H1 (cell line): ENCODE data around the gene RNASE1.

Experiments used
- MAFK ChIP-seq: IDR thresholded peaks from 2 replicates; pipeline ENCODE4 v1.6.1; 2012; ENCODE audit warnings: low read depth, mild to moderate bottlenecking, improper control_type of control experiment, low read length
- POLR2A ChIP-seq, 2 experiments: IDR thresholded peaks; 1 replicate in 1 of 2; 2 replicates in 1 of 2; pipeline ENCODE4 v1.6.1; 2011; ENCODE audit warnings: low read depth in 2 of 2, low read length in 2 of 2, mild to moderate bottlenecking in 2 of 2; ENCODE audit errors: control extremely low read depth in 1 of 2
- TF ChIP-seq, protein P1 (sequence below), 3 experiments: IDR thresholded peaks; 1 replicate in 2 of 3; 2 replicates in 1 of 3; pipeline versions ENCODE4 v1.5.1 to v1.6.1; 2011; ENCODE audit warnings: low read length in 3 of 3, mild to moderate bottlenecking in 3 of 3, inconsistent platforms in 2 of 3, low read depth in 1 of 3, moderate library complexity in 1 of 3; ENCODE audit not compliant: insufficient read depth in 1 of 3; ENCODE audit errors: control extremely low read depth in 1 of 3

DNA sequence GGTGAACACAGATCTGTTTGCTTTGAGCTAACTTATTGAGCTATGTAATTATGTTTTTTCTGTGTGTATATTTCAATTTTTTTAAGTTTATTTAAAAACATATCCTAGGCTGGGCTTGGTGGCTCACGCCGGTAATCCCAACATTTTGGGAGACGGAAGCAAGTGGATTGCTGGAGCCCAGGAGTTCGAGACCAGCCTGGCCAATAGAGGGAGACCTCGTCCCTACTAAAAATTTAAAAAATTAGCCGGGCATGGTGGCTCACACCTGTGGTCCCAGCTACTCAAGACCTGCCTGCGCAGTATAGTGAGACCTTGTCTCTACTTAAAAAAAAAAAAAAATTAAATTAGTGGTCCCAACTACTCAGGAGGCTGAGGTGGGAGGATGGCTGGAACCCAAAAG is 16.2 kb upstream of the RNASE1 start:
- TF ChIP-seq, protein P1, sequence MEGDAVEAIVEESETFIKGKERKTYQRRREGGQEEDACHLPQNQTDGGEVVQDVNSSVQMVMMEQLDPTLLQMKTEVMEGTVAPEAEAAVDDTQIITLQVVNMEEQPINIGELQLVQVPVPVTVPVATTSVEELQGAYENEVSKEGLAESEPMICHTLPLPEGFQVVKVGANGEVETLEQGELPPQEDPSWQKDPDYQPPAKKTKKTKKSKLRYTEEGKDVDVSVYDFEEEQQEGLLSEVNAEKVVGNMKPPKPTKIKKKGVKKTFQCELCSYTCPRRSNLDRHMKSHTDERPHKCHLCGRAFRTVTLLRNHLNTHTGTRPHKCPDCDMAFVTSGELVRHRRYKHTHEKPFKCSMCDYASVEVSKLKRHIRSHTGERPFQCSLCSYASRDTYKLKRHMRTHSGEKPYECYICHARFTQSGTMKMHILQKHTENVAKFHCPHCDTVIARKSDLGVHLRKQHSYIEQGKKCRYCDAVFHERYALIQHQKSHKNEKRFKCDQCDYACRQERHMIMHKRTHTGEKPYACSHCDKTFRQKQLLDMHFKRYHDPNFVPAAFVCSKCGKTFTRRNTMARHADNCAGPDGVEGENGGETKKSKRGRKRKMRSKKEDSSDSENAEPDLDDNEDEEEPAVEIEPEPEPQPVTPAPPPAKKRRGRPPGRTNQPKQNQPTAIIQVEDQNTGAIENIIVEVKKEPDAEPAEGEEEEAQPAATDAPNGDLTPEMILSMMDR (IDR thresholded peaks at IDR 0.05; ENCODE audit: control extremely low read depth in 1 of 3, insufficient read depth in 1 of 3, low read depth in 1 of 3, low read length in 3 of 3), result peak; percentile 22 to 48 (median 31)
- TF ChIP-seq MAFK (no peak), POLR2A (IDR thresholded peaks at IDR 0.05; ENCODE audit: control extremely low read depth in 1 of 2, low read depth in 2 of 2, low read length in 2 of 2) (no peak)
